Mesodermal cell (in vitro differentiated cells): ENCODE measurements around the gene ZNF823. TPM values are rescaled to one million over a fixed set of nuclear protein-coding genes. Genes with fewer than 3 reads are reported as not detected.
"Not testable (repeated sequence)": the region's sequence is repeated elsewhere in the genome, so short reads cannot be mapped to it uniquely, and the experiment has no call there.

Experiments
- H3K27ac ChIP-seq: 2 replicates; pipeline ENCODE4 v1.7.0; 2013; ENCODE audit warnings: mild to moderate bottlenecking, low read depth, low read length, moderate library complexity; ENCODE audit not compliant: severe bottlenecking
- H3K36me3 ChIP-seq: 2 replicates; pipeline ENCODE4 v1.7.1; 2013; ENCODE audit warnings: mild to moderate bottlenecking, low read length, moderate library complexity; ENCODE audit not compliant: control insufficient read depth, insufficient read depth
- H3K4me1 ChIP-seq: one replicate; pipeline ENCODE4 v1.7.1; 2013; ENCODE audit warnings: mild to moderate bottlenecking, low read length; ENCODE audit not compliant: insufficient read depth, control insufficient read depth, poor library complexity, severe bottlenecking
- H3K4me3 ChIP-seq: 2 replicates; pipeline ENCODE4 v1.7.0; 2013; ENCODE audit warnings: low read length, control low read depth, mild to moderate bottlenecking; ENCODE audit not compliant: insufficient read depth, poor library complexity, severe bottlenecking; ENCODE audit errors: extremely low read depth
- H3K9me3 ChIP-seq: 2 replicates; pipeline ENCODE4 v1.7.1; 2013; ENCODE audit warnings: mild to moderate bottlenecking, low read length, moderate library complexity; ENCODE audit not compliant: control insufficient read depth
- WGBS, 2 experiments: methylation state at CpG; one replicate each; pipeline ENCODE4 v1.1.5; 2013; ENCODE audit warnings: missing lambda C conversion rate in 2 of 2; ENCODE audit not compliant: insufficient coverage in 2 of 2; 5-methylcytosine and 5-hydroxymethylcytosine counted together
- polyA plus RNA-seq, 2 experiments: library from polyadenylated mRNA; stranded (reverse); fragments of 50-300 nt; gene quantifications; one replicate each; pipeline ENCODE4 v1.2.3, GENCODE V29; 2013

Gene ZNF823
- polyA plus RNA-seq (2013, experiment 1 of 2), result 9.0 TPM
- polyA plus RNA-seq (2013, experiment 2 of 2), result 7.2 TPM

DNA sequence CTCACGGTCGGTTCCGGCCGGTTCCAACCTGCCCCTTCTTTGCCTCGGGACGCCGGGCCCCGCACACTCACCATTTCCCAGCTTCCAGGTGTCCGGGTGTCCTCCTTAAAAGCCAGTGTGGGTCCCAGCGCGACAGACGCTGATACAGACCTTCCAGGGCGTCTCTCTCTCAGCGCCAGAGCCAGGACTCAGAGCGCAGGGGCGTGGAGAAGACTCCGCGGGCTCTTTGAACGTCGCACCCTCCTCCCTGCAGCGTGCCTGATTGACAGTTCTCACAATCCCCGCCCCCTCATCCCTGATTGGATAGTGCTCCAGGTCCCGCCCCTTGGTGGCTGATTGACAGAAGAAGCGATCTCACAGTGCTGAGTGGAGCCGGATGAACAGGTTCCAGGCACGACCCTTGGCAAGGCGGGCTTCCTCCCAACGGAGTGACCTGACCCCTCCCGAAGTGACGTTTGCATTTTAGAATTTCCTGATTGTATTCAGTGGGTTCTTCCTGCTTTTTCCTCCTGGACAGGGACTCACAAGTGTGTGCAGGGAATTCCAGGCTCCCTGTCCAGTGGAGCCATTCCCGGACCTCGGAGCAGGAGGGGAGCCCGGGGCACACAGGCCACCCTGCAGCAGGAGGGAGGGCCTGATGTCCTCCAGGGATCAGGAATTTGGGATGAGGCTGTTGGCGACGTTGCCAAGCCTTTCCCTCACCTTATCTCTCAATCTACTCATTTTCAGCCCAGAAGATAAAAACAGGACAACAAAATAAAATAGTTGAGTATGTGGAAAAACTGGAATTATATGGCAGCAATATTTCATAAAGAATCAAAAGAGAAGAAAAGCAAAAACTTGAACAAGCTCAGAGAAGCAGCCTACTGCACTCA is at the start of gene ZNF823:
TSS of gene ZNF823 (minus strand) at position 201 of the 875 bp plus-strand sequence. CDS start at position 74, 127 bp downstream.
- Histone ChIP-seq H3K9me3 (no peaks in the 10 kb centered on the region), H3K4me3 (peak within 1 kb of the TSS; percentile 77), H3K27ac (peak within 1 kb of the TSS; percentile 91), H3K4me1 (peaks cover 9% of the 10 kb centered on the region), H3K36me3 (peaks cover 8% of the 10 kb centered on the region)
- 1 to 2% methylated on average over 31 to 32 of the region's 35 CpGs for WGBS, 2 experiments

DNA sequence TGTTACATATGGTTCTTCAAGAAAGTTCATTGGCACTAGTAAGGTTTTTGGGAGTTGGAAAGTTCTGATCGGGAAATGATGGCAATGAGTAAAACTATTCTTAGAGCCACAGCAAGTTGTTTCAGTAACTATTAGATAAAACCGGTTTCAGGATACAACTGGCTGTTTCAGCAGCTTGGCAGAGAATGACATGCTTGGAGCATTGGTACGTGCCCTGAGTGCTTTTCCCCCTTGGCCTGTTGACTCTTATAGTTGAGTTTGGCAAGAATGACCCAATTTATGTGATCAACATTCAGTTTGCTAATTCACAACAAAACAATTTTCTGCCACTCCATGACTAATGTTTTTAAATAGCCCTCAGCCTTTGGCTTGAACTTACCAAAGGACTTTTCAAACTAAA is 48.8 kb upstream of the ZNF823 start:
- Histone ChIP-seq H3K4me1 (no peaks in the 10 kb centered on the region), H3K9me3 (peaks cover 34% of the 10 kb centered on the region), H3K27ac (no peak overlapping the region), H3K36me3 (peaks cover 7% of the 10 kb centered on the region), H3K4me3 (no peak overlapping the region)
- 90 to 91% methylated on average over 2 to 3 of the region's 3 CpGs for WGBS, 2 experiments

- no peak overlapping the region for H3K27ac ChIP-seq
- no peak overlapping the region for H3K4me3 ChIP-seq
- 81 to 100% methylated on average over 2 to 3 of the region's 3 CpGs for WGBS, 2 experiments
- peaks cover 53% of the 10 kb centered on the region for H3K9me3 ChIP-seq
- H3K36me3 ChIP-seq, result peaks cover 35% of the 10 kb centered on the region
- H3K4me1 ChIP-seq, result no peaks in the 10 kb centered on the region
Measured at GRCh38 chr19:11784356-11784755, 45.6 kb upstream of the ZNF823 start.

DNA sequence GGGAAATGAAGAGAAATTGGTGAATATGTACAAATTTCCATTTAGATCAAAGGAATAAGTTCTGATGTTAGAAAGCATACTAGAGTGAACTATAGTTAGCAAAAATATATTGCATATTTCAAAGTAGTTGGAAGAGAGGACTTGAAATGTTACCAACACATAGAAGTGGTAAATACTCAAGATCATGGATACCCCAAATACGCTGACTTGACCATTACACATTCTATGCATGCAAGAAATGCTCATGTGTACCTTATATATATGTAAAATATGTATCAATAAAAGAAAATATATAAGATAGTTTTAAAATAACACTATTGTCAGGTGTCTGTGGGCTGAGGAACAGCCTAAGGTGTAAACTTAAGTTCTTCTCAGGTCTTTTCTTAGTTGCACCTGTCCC is 45.0 kb upstream of the ZNF823 start:
- H3K36me3 ChIP-seq, result peaks cover 41% of the 10 kb centered on the region
- no peaks in the 10 kb centered on the region for H3K4me1 ChIP-seq
- no peak overlapping the region for H3K27ac ChIP-seq
- WGBS, 2 experiments, result no CpG with 5 or more reads among the region's 1 CpG
- H3K9me3 ChIP-seq, result peaks cover 54% of the 10 kb centered on the region
- H3K4me3 ChIP-seq, result no peak overlapping the region

GRCh38 chr19:11781295-11782057 is 42.7 kb upstream of the ZNF823 start:
- 93 to 96% methylated on average over 3 to 4 of the region's 5 CpGs for WGBS, 2 experiments
- H3K36me3 ChIP-seq, result peaks cover 47% of the 10 kb centered on the region
- H3K4me1 ChIP-seq, result no peaks in the 10 kb centered on the region
- H3K27ac ChIP-seq, result no peak overlapping the region
- peaks cover 50% of the 10 kb centered on the region for H3K9me3 ChIP-seq
- H3K4me3 ChIP-seq, result no peak overlapping the region

DNA sequence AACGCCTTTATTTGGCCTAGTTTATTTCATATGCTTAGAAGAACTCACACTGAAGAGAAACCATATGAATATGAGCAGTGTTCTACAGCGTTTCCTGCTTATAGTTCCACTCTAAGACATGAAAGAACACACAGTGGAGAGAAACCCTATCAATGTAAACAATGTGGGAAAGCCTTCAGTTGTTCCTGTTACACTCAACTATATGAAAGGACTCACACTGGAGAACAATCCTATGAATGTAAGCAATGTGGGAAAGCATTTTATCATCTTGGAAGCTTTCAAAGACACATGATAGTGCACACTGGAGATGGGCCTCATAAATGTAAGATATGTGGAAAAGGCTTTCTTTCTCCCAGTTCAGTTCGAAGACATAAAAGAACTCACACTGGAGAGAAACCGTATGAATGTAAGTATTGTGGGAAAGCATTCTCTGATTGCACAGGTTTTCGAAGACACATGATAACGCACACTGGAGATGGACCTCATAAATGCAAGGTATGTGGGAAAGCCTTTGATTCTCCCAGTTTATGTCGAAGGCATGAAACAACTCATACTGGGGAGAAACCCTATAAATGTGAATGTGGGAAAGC is 41.8 kb upstream of the ZNF823 start:
- Histone ChIP-seq H3K36me3 (peaks cover 47% of the 10 kb centered on the region), H3K27ac (no peak overlapping the region), H3K4me1 (no peaks in the 10 kb centered on the region), H3K4me3 (no peak overlapping the region), H3K9me3 (peaks cover 50% of the 10 kb centered on the region)
- WGBS, 2 experiments, result 87 to 97% methylated on average over 5 to 6 of the region's 7 CpGs

- H3K4me1 ChIP-seq, H3K27ac ChIP-seq, H3K4me3 ChIP-seq: not testable (repeated sequence)
- 85 to 98% methylated on average over 8 to 11 of the region's 11 CpGs for WGBS, 2 experiments
- Histone ChIP-seq H3K36me3 (peaks cover 34% of the 10 kb centered on the region), H3K9me3 (peaks cover 35% of the 10 kb centered on the region)
Measured at GRCh38 chr19:11776669-11777068, 37.9 kb upstream of the ZNF823 start.

DNA sequence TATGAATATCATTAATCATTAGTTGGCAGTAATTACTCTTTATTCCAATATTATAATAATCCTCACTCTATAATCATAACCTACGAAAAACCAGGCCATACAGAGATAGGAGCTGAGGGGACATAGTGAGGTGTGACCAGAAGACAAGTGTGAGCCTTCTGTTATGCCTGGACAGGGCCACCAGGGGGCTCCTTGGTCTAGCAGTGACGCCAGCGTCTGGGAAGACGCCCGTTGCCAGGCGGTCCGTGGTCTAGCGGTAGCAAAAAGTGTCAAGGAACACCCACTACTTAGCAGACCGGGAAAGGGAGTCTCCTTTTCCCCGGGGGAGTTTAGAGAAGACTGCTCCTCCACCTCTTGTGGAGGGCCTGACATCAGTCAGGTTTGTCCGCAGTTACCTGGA is 32.8 kb upstream of the ZNF823 start:
- peaks cover 25% of the 10 kb centered on the region for H3K9me3 ChIP-seq
- H3K4me1 ChIP-seq, H3K36me3 ChIP-seq, H3K27ac ChIP-seq, H3K4me3 ChIP-seq: not testable (repeated sequence)
- WGBS, 2 experiments, result 57 to 84% methylated on average over 6 to 9 of the region's 11 CpGs

- H3K9me3 ChIP-seq, result peaks cover 27% of the 10 kb centered on the region
- H3K4me3 ChIP-seq, result no peak overlapping the region
- peaks cover 4% of the 10 kb centered on the region for H3K4me1 ChIP-seq
- 90% methylated on average over 1 to 2 of the region's 4 CpGs for WGBS, 2 experiments
- H3K27ac ChIP-seq, result no peak overlapping the region
- no peaks in the 10 kb centered on the region for H3K36me3 ChIP-seq
Measured at GRCh38 chr19:11769995-11770394, 31.2 kb upstream of the ZNF823 start.

DNA sequence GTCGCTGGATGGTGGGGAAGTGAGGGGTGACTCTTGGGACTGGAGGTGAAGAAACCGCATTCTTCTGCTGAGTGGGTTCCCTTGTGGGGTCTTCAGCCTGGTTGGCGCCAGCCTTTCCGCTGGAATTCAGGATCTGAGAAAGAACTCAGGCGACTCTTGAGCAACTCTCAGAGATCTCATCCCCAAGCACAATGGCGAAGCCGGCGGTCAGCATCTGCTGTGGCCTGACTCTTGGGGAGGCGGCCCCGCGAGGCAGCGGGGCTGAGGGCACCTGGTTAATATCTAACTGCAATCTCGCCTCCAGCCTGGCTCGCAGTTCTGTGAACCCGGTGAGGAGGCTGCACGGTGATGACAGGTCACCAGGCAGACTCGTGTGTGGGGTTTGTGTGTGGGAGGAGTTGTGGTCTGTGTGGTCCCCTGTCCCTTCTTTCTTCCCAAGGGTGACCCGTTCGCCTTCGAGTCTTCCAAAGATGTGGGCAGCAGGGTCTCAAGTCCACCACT is 28.9 kb upstream of the ZNF823 start:
- H3K4me3 ChIP-seq, result peak overlapping the region; percentile 68

More for the DNA sequence above, 28.9 kb upstream of the ZNF823 start:
- H3K4me1 ChIP-seq, result peaks cover 4% of the 10 kb centered on the region
- 56 to 57% methylated on average over 13 to 17 of the region's 20 CpGs for WGBS, 2 experiments
- peak overlapping the region; percentile 96 for H3K27ac ChIP-seq
- no peaks in the 10 kb centered on the region for H3K36me3 ChIP-seq
- H3K9me3 ChIP-seq, result peaks cover 26% of the 10 kb centered on the region
